ENCODE results near the gene PID1.

Gene PID1

GRCh38 chr2:229104974-229105387 is 166.1 kb downstream of the PID1 start:
- TF ChIP-seq, protein P1, sequence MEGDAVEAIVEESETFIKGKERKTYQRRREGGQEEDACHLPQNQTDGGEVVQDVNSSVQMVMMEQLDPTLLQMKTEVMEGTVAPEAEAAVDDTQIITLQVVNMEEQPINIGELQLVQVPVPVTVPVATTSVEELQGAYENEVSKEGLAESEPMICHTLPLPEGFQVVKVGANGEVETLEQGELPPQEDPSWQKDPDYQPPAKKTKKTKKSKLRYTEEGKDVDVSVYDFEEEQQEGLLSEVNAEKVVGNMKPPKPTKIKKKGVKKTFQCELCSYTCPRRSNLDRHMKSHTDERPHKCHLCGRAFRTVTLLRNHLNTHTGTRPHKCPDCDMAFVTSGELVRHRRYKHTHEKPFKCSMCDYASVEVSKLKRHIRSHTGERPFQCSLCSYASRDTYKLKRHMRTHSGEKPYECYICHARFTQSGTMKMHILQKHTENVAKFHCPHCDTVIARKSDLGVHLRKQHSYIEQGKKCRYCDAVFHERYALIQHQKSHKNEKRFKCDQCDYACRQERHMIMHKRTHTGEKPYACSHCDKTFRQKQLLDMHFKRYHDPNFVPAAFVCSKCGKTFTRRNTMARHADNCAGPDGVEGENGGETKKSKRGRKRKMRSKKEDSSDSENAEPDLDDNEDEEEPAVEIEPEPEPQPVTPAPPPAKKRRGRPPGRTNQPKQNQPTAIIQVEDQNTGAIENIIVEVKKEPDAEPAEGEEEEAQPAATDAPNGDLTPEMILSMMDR (IDR thresholded peaks at IDR 0.05; ENCODE audit: low read length), result no peak
- TF ChIP-seq EZH2 (optimal IDR thresholded peaks at IDR 0.05; ENCODE audit: low read depth, low read length), result no peak
- TF ChIP-seq EZH2phosphoT487 (IDR thresholded peaks at IDR 0.05; ENCODE audit: low read length), result no peak
- Histone ChIP-seq H3K4me2 (ENCODE audit: low read depth, low read length) (no peak overlapping the region), H3K36me3 (replicated peaks; ENCODE audit: insufficient read depth, low read length) (no peaks in the 10 kb centered on the region), H3K79me2 (ENCODE audit: low read length) (no peaks in the 10 kb centered on the region), H3K9me2 (replicated peaks; ENCODE audit: insufficient read depth, low read length) (no peaks in the 10 kb centered on the region), H3K27ac (ENCODE audit: low read length) (no peak overlapping the region), H3K9me3 (replicated peaks; ENCODE audit: insufficient read depth, low read length) (no peaks in the 10 kb centered on the region), H3K9ac (ENCODE audit: low read length) (no peak overlapping the region), H3K27me3 (replicated peaks; ENCODE audit: insufficient read depth, low read length) (no peaks in the 10 kb centered on the region), H2AFZ (ENCODE audit: low read length) (no peak overlapping the region), H3F3A (ENCODE audit: insufficient read depth, low read length) (no peaks in the 10 kb centered on the region), H4K20me1 (ENCODE audit: insufficient read depth, low read length) (no peaks in the 10 kb centered on the region), H3K4me3 (ENCODE audit: low read length) (no peak overlapping the region), H3K4me1 (ENCODE audit: low read length) (no peaks in the 10 kb centered on the region)
- DNase-seq, result no peak

- DNase-seq, result no peak
- H3K36me3 ChIP-seq (replicated peaks; ENCODE audit: insufficient read depth, low read length), result no peaks in the 10 kb centered on the region
- no peaks in the 10 kb centered on the region for H3K4me1 ChIP-seq (ENCODE audit: low read length)
- H4K20me1 ChIP-seq (ENCODE audit: insufficient read depth, low read length), result no peaks in the 10 kb centered on the region
- H3K4me2 ChIP-seq (ENCODE audit: low read depth, low read length), result no peak overlapping the region
- TF ChIP-seq EZH2phosphoT487 (IDR thresholded peaks at IDR 0.05; ENCODE audit: low read length), result no peak
- no peak for TF ChIP-seq EZH2 (optimal IDR thresholded peaks at IDR 0.05; ENCODE audit: low read depth, low read length)
- TF ChIP-seq, protein P1 (IDR thresholded peaks at IDR 0.05; ENCODE audit: low read length), result no peak
- no peaks in the 10 kb centered on the region for H3K9me2 ChIP-seq (replicated peaks; ENCODE audit: insufficient read depth, low read length)
- H3K79me2 ChIP-seq (ENCODE audit: low read length), result no peaks in the 10 kb centered on the region
- H3K27ac ChIP-seq (ENCODE audit: low read length), result no peak overlapping the region
- H3K9ac ChIP-seq (ENCODE audit: low read length), result no peak overlapping the region
- no peaks in the 10 kb centered on the region for H3K9me3 ChIP-seq (replicated peaks; ENCODE audit: insufficient read depth, low read length)
- no peak overlapping the region for H2AFZ ChIP-seq (ENCODE audit: low read length)
- no peak overlapping the region for H3K4me3 ChIP-seq (ENCODE audit: low read length)
- H3F3A ChIP-seq (ENCODE audit: insufficient read depth, low read length), result no peaks in the 10 kb centered on the region
- no peaks in the 10 kb centered on the region for H3K27me3 ChIP-seq (replicated peaks; ENCODE audit: insufficient read depth, low read length)
Measured at GRCh38 chr2:229104025-229104424, 167.1 kb downstream of the PID1 start.

- Histone ChIP-seq H3K9me2 (replicated peaks; ENCODE audit: insufficient read depth, low read length) (no peaks in the 10 kb centered on the region), H3K27ac (ENCODE audit: low read length) (no peak overlapping the region), H3K36me3 (replicated peaks; ENCODE audit: insufficient read depth, low read length) (no peaks in the 10 kb centered on the region), H3K4me1 (ENCODE audit: low read length) (no peaks in the 10 kb centered on the region), H3K4me2 (ENCODE audit: low read depth, low read length) (no peak overlapping the region), H3F3A (ENCODE audit: insufficient read depth, low read length) (no peaks in the 10 kb centered on the region), H3K9me3 (replicated peaks; ENCODE audit: insufficient read depth, low read length) (no peaks in the 10 kb centered on the region), H2AFZ (ENCODE audit: low read length) (no peak overlapping the region), H3K9ac (ENCODE audit: low read length) (no peak overlapping the region), H3K4me3 (ENCODE audit: low read length) (no peak overlapping the region), H3K27me3 (replicated peaks; ENCODE audit: insufficient read depth, low read length) (no peaks in the 10 kb centered on the region), H3K79me2 (ENCODE audit: low read length) (no peaks in the 10 kb centered on the region), H4K20me1 (ENCODE audit: insufficient read depth, low read length) (no peaks in the 10 kb centered on the region)
- no peak for TF ChIP-seq EZH2 (optimal IDR thresholded peaks at IDR 0.05; ENCODE audit: low read depth, low read length)
- TF ChIP-seq, protein P1 (IDR thresholded peaks at IDR 0.05; ENCODE audit: low read length), result no peak
- TF ChIP-seq EZH2phosphoT487 (IDR thresholded peaks at IDR 0.05; ENCODE audit: low read length), result no peak
- DNase-seq, result no peak
Measured at GRCh38 chr2:229101314-229101713, 169.8 kb downstream of the PID1 start.
